BE2C (cell line): ENCODE measurements around the gene IGFLR1.

Experiments
- DNase-seq: peaks from one replicate; pipeline ENCODE4 v3.0.0-alpha.2; 2020
- H3K27me3 ChIP-seq: fragments of 250-450 bp; sonication (Bioruptor Pico); 2 replicates; pipeline ENCODE4 v1.5.1; 2020; ENCODE audit warnings: mild to moderate bottlenecking
- H3K36me3 ChIP-seq: fragments of 250-450 bp; sonication (Bioruptor Pico); 2 replicates; pipeline ENCODE4 v1.5.1; 2020; ENCODE audit warnings: mild to moderate bottlenecking
- H3K4me1 ChIP-seq: fragments of 250-450 bp; sonication (Bioruptor Pico); 2 replicates; pipeline ENCODE4 v1.5.1; 2020
- H3K4me3 ChIP-seq: 2 replicates; pipeline ENCODE4 v1.5.1; 2011; ENCODE audit warnings: low read depth, low read length
- H3K9me3 ChIP-seq: fragments of 250-450 bp; sonication (Bioruptor Pico); 2 replicates; pipeline ENCODE4 v1.5.1; 2020
- TF ChIP-seq, protein P1 (sequence below): IDR thresholded peaks from 2 replicates; pipeline ENCODE4 v1.5.1; 2012; ENCODE audit warnings: mild to moderate bottlenecking, low read depth, low read length

IGFLR1 gene

DNA sequence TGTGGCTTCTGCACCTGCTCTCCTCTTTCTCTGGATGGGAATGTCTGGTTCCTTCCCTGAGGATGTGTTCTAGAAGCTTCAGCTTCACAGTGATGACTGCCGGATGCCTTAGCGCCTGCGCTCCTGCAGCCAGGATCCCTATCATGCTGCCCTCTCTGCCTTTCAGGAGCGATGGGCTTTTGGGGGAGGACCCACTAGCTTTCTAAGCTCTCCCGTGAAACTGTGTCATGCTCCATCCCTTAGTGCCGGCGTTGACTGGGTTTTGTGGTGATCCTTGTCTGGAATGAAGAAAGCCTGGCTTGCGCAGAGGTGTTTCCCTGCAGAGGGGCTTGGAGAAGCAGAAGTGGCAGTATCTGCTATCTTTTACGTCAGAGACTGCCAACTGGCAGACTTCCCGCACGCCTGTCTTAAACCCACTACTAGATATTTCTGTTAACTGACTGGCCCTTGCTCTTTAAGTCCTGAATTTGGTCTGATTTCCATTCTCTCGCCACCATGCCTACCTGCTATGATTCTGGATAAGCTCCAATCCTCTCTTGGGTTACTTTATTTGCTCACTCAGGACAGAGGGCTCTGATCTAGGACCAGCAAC, 28.3 kb downstream of the IGFLR1 start:
- Histone ChIP-seq H3K4me3 (no peak overlapping the region), H3K4me1 (no peaks in the 10 kb centered on the region; the same call in 1 of the 2 replicates), H3K9me3 (no peaks in the 10 kb centered on the region), H3K36me3 (no peaks in the 10 kb centered on the region), H3K27me3 (peaks cover 18% of the 10 kb centered on the region)
- TF ChIP-seq, protein P1, sequence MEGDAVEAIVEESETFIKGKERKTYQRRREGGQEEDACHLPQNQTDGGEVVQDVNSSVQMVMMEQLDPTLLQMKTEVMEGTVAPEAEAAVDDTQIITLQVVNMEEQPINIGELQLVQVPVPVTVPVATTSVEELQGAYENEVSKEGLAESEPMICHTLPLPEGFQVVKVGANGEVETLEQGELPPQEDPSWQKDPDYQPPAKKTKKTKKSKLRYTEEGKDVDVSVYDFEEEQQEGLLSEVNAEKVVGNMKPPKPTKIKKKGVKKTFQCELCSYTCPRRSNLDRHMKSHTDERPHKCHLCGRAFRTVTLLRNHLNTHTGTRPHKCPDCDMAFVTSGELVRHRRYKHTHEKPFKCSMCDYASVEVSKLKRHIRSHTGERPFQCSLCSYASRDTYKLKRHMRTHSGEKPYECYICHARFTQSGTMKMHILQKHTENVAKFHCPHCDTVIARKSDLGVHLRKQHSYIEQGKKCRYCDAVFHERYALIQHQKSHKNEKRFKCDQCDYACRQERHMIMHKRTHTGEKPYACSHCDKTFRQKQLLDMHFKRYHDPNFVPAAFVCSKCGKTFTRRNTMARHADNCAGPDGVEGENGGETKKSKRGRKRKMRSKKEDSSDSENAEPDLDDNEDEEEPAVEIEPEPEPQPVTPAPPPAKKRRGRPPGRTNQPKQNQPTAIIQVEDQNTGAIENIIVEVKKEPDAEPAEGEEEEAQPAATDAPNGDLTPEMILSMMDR, result no peak
- no peak for DNase-seq

DNA sequence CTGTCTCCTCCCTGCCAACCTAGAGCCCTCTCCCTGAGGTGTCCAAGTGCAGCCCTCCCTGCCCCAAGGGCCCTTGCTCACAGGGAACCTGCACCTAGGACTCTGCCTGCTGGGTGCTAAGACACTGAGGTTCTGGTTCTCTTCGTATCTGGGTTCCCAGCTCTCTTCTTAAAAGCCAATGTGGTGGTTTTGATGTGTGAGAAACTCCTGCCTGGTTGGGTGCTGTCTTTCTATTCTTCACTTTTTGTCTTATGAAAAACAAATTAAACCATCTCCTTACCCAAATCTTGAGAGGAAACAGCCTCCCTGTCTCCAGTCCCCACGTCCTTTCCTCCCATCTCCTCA, 28.8 kb downstream of the IGFLR1 start:
- Histone ChIP-seq H3K4me3 (no peak overlapping the region), H3K4me1 (no peaks in the 10 kb centered on the region; the same call in 1 of the 2 replicates)
- TF ChIP-seq, protein P1, result no peak

DNA sequence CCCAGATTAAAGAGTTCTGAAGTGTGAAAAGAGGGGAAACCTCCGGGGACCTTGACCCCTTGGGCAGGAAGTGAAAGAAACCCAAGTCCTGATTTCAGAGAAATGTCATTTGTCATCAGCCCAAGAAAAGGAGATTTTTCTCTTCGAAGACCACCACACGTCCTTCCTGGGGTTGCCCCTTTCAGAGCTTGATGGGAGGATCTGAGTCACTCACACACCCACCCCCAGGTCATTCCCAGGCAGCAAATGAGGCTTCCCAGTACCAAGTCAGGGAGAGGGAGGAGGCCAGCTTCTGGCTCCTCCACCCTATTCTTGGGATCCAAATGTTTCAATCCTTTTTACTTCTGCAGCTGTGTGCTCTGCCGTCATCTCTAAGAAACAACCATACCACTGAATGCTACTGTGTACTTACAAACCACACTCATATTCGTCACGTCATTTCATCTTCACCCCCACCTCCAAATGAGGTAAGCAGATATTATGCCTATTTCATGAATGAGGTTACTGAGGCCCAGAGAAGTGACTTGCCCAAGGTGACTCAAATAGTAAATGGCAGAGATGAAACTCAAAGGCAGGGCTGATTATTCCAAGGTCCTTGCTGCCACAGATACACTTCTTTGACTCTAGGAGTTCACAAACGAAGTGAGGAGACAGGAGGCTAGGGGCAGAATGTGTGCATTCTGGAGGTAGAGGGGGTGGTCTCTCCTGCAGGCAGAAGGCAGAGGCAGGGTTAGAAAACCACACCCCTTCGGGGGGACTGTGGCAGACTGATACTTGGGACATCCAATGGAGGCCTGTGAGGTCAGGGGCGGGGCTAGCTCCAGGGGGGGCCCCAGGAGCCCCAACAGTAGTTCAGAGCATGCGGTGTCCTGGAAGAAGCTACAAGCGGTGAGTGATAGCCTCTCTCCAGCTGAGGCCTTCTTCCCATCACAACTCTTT, 29.4 kb downstream of the IGFLR1 start:
- peaks cover 24% of the 10 kb centered on the region for H3K27me3 ChIP-seq
- no peak for DNase-seq
- TF ChIP-seq, protein P1, result no peak
- H3K9me3 ChIP-seq, result no peaks in the 10 kb centered on the region
- no peaks in the 10 kb centered on the region for H3K36me3 ChIP-seq
- no peaks in the 10 kb centered on the region; the same call in 1 of the 2 replicates for H3K4me1 ChIP-seq
- no peak overlapping the region for H3K4me3 ChIP-seq

More for the DNA sequence above, 28.8 kb downstream of the IGFLR1 start:
- Histone ChIP-seq H3K27me3 (peaks cover 18% of the 10 kb centered on the region), H3K36me3 (no peaks in the 10 kb centered on the region), H3K9me3 (no peaks in the 10 kb centered on the region)
- no peak for DNase-seq

DNA sequence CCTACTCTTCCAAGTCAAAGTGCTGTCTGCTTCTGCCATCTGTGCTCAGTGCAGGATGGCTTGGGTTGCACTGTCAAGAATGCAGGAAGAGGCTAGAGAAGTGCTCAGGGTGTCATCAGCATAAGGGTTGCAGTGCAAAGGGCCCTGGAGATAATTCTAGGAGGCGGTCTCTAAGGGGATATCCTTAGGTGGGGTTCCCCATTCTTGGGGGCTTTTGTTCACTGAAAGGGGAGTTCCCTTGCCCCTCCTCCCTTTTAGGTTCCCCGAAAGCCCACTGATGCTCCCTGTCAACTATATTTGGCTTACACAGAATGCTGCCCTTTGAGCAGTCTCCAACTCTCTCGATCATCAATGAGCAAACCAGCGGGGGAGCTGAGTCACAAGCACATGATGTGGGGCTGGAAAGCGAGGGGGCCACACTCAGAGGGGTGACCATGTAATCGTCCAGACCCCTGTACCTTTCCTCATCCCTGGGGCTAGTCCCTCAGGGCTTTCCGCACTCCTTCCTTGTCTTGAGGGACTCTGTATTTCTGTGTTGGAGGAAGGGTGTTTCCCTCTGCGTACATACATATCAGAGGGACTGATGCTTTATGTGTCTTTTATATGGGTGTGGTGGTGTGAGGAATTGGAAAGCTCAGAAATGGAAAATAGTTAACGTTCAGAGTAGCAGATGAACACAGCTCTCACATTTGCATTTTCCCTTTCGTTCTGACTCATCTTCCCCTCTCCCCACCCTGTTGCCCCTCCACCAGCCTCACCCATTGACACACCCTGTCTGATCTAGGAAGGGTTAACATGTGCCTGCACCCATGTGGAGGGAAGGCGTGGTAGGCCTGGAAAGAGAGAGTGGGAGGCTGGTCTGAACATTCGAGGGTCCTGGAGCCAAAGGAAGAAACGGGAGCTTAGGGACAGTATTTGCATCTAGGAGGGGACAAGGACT, 31.2 kb downstream of the IGFLR1 start:
- TF ChIP-seq, protein P1, result no peak
- Histone ChIP-seq H3K4me1 (no peaks in the 10 kb centered on the region; the same call in 1 of the 2 replicates), H3K4me3 (no peak overlapping the region), H3K9me3 (no peaks in the 10 kb centered on the region), H3K36me3 (no peaks in the 10 kb centered on the region), H3K27me3 (peaks cover 26% of the 10 kb centered on the region)
- no peak for DNase-seq

DNA sequence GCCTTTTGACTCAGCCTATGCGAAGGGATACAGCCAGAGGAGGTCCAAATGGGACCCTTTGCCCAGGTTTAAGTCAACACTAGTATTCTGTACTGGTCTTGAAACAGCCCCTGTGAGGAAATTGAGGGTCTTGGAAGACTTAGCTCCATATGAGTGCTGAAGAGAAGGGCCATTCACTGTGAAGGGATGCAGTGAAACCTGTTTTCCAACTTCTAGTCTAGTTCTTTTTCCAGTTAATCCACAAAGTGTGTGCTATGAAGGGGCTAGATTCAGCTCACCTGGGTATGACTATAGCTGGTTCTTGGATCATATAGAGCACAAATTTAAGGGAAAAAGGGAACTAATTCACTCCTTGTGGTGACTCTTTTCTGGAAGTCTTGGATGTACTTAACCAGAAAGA, 33.9 kb downstream of the IGFLR1 start:
- H3K4me1 ChIP-seq, result no peaks in the 10 kb centered on the region
- H3K36me3 ChIP-seq, result no peaks in the 10 kb centered on the region
- H3K4me3 ChIP-seq, result no peak overlapping the region
- TF ChIP-seq, protein P1, result no peak
- H3K27me3 ChIP-seq, result peaks cover 26% of the 10 kb centered on the region
- no peak for DNase-seq
- H3K9me3 ChIP-seq, result no peaks in the 10 kb centered on the region
